CD14-positive monocyte (primary cell): ENCODE results near the gene NDUFS6. TPM values are rescaled to one million over a fixed set of nuclear protein-coding genes. Genes with fewer than 3 reads are reported as not detected.

Experiments
- DNase-seq, 3 donors: peaks; one replicate each; pipeline ENCODE4 v3.0.0-alpha.2; 2011 to 2022
- H2AFZ ChIP-seq: 2 replicates; pipeline ENCODE4 v1.6.0; 2012; ENCODE audit warnings: mild to moderate bottlenecking, low read depth, low read length, inconsistent platforms; ENCODE audit not compliant: insufficient read depth, poor library complexity, severe bottlenecking
- H3K27ac ChIP-seq, 2 donors: 1 replicate in 1 of 2; 2 replicates in 1 of 2; pipeline ENCODE4 v1.5.1; 2012 to 2013; ENCODE audit warnings: low read length in 2 of 2, control low read depth in 1 of 2, inconsistent platforms in 1 of 2, low read depth in 1 of 2, mild to moderate bottlenecking in 1 of 2
- H3K27me3 ChIP-seq, 2 donors: one replicate each; pipeline versions ENCODE4 v1.6.0 to v1.6.1; 2011 to 2013; ENCODE audit warnings: low read length in 2 of 2; ENCODE audit not compliant: control insufficient read depth in 2 of 2, insufficient read depth in 2 of 2
- H3K36me3 ChIP-seq, 2 donors: replicated peaks in 1 of 2; 1 replicate in 1 of 2; 2 replicates in 1 of 2; pipeline versions ENCODE4 v1.5.1 to v1.6.1; 2012 to 2013; ENCODE audit warnings: low read length in 2 of 2, control low read depth in 1 of 2, inconsistent platforms in 1 of 2, mild to moderate bottlenecking in 1 of 2; ENCODE audit not compliant: insufficient read depth in 2 of 2, control insufficient read depth in 1 of 2
- H3K4me1 ChIP-seq, 2 donors: 1 replicate in 1 of 2; 2 replicates in 1 of 2; pipeline versions ENCODE4 v1.5.1 to v1.6.1; 2012 to 2013; ENCODE audit warnings: low read length in 2 of 2, control low read depth in 1 of 2, inconsistent platforms in 1 of 2, mild to moderate bottlenecking in 1 of 2, moderate library complexity in 1 of 2; ENCODE audit not compliant: insufficient read depth in 2 of 2, control insufficient read depth in 1 of 2
- H3K4me2 ChIP-seq: replicated peaks from 2 replicates; pipeline ENCODE3; 2012; ENCODE audit warnings: low read length, moderate library complexity, mild to moderate bottlenecking; ENCODE audit not compliant: poor library complexity, severe bottlenecking; ENCODE audit errors: extremely low read depth
- H3K4me3 ChIP-seq, 3 experiments: fragments of 200-600 bp in 1 of 3; sonication (generic) in 1 of 3; replicated peaks in 1 of 3; 1 replicate in 2 of 3; 2 replicates in 1 of 3; pipeline ENCODE4 v1.5.1; 2011 to 2013; ENCODE audit warnings: low read length in 3 of 3, mild to moderate bottlenecking in 3 of 3, control low read depth in 2 of 3, low read depth in 2 of 3, inconsistent platforms in 1 of 3, moderate library complexity in 1 of 3
- H3K79me2 ChIP-seq: 2 replicates; pipeline ENCODE4 v1.6.0; 2012; ENCODE audit warnings: mild to moderate bottlenecking, control low read depth, inconsistent platforms, low read length, moderate library complexity; ENCODE audit not compliant: insufficient read depth
- H3K9ac ChIP-seq: 2 replicates; pipeline ENCODE4 v1.6.0; 2017; ENCODE audit warnings: low read length, mild to moderate bottlenecking; ENCODE audit not compliant: insufficient read depth, poor library complexity, severe bottlenecking
- H3K9me3 ChIP-seq, 2 donors: replicated peaks in 1 of 2; 1 replicate in 1 of 2; 2 replicates in 1 of 2; pipeline versions ENCODE4 v1.5.1 to v1.6.1; 2012 to 2013; ENCODE audit warnings: low read length in 2 of 2, control low read depth in 1 of 2; ENCODE audit not compliant: control insufficient read depth in 1 of 2, insufficient read depth in 1 of 2
- H4K20me1 ChIP-seq: 2 replicates; pipeline ENCODE4 v1.6.0; 2012; ENCODE audit warnings: mild to moderate bottlenecking, low read length, control low read depth, moderate library complexity; ENCODE audit not compliant: insufficient read depth
- H3K27ac Mint-ChIP-seq, 7 donors: one replicate each; pipeline ENCODE4 v1.8.0; 2020; ENCODE audit warnings: mild to moderate bottlenecking in 7 of 7, mixed read lengths in 7 of 7, moderate library complexity in 6 of 7, inconsistent platforms in 2 of 7
- H3K27me3 Mint-ChIP-seq, 3 donors: one replicate each; pipeline ENCODE4 v1.8.0; 2021 to 2022; ENCODE audit warnings: low read depth in 3 of 3, mild to moderate bottlenecking in 3 of 3, mixed read lengths in 3 of 3, moderate library complexity in 3 of 3, inconsistent platforms in 1 of 3
- H3K36me3 Mint-ChIP-seq, 2 donors: one replicate each; pipeline ENCODE4 v1.8.0; 2020; ENCODE audit warnings: mixed read lengths in 2 of 2, inconsistent platforms in 1 of 2, mild to moderate bottlenecking in 1 of 2
- H3K4me1 Mint-ChIP-seq: one replicate; pipeline ENCODE4 v1.8.0; 2020; ENCODE audit warnings: mild to moderate bottlenecking, mixed read lengths
- H3K4me3 Mint-ChIP-seq, 2 donors: one replicate each; pipeline ENCODE4 v1.8.0; 2020; ENCODE audit warnings: mild to moderate bottlenecking in 2 of 2, mixed read lengths in 2 of 2, moderate library complexity in 1 of 2
- H3K9me3 Mint-ChIP-seq, 7 donors: one replicate each; pipeline ENCODE4 v1.8.0; 2020 to 2022; ENCODE audit warnings: mixed read lengths in 7 of 7, mild to moderate bottlenecking in 6 of 7, moderate library complexity in 6 of 7, inconsistent platforms in 2 of 7
- CTCF ChIP-seq: fragments of 200-600 bp; IDR thresholded peaks from one replicate; pipeline ENCODE4 v1.8.0; 2022; ENCODE audit warnings: antibody characterized with exemption, mild to moderate bottlenecking
- WGBS: methylation state at CpG from one replicate; pipeline ENCODE4 v1.1.5; 2013; ENCODE audit warnings: missing lambda C conversion rate; ENCODE audit not compliant: insufficient coverage; 5-methylcytosine and 5-hydroxymethylcytosine counted together
- intact Hi-C, 2 donors: fragments of 100-400 bp; cut with micrococcal nuclease; formaldehyde crosslinking; loops; one replicate each; pipeline versions ENCODE4 v1.15.0 to v1.15.1; 2023
- polyA plus RNA-seq, 3 donors: library from polyadenylated mRNA; depleted of rRNA in 1 of 3; unstranded in 2 of 3; stranded (reverse) in 1 of 3; fragments of 300-500 nt in 2 of 3; fragments of >200 nt in 1 of 3; fragmentation: Illumina TruSeq in 2 of 3; gene quantifications; 1 replicate in 2 of 3; 2 replicates in 1 of 3; pipeline ENCODE4 v1.2.3, GENCODE V29; 2012 to 2021

The NDUFS6 gene
- polyA plus RNA-seq, 3 donors = 20.5 to 62.3 (median 62.2) TPM

- peak overlapping the region; percentile 95 to 100 for H3K4me3 Mint-ChIP-seq
- peak; percentile 4 to 17 (median 16) for DNase-seq
- H3K36me3 Mint-ChIP-seq = peaks cover 52 to 54% of the 10 kb centered on the region in 2 donors
Measured at GRCh38 chr5:1800472-1801221, 560 bp upstream of the NDUFS6 start.

GRCh38 chr5:1801967-1802295 lies 724 bp downstream of the NDUFS6 start:
- WGBS = 20% methylated on average over 1 of the region's 7 CpGs
- H3K36me3 ChIP-seq = peaks cover 53 to 61% of the 10 kb centered on the region in 2 donors
- no peak for TF ChIP-seq CTCF
- Mint-ChIP-seq H3K9me3 (no peaks in the 10 kb centered on the region), H3K27me3 (no peaks in the 10 kb centered on the region), H3K27ac (peak overlapping the region; percentile 80 to 98 (median 83)), H3K4me3 (peak overlapping the region; percentile 78 to 95), H3K36me3 (peaks cover 54 to 59% of the 10 kb centered on the region in 2 donors), H3K4me1 (peaks cover 38% of the 10 kb centered on the region)
- H3K9me3 ChIP-seq = no peaks in the 10 kb centered on the region
- peak overlapping the region; percentile 90 for H3K9ac ChIP-seq
- H3K4me2 ChIP-seq = peak overlapping the region; percentile 82
- peaks cover 18 to 33% of the 10 kb centered on the region in 2 donors for H3K4me1 ChIP-seq
- intact Hi-C loops = loop anchor here (10.0 kb wide), 2 partner anchors 907 to 917 kb away; partner anchors contain the start of genes BRD9 (in 1 of the 2) and TRIP13 (in 1 of the 2)
- no peak for DNase-seq
- H3K27ac ChIP-seq = peak overlapping the region; percentile 60 to 91
- no peaks in the 10 kb centered on the region for H3K27me3 ChIP-seq
- peak overlapping the region; percentile 61 to 90 (median 82) for H3K4me3 ChIP-seq
- H4K20me1 ChIP-seq = peaks cover 27% of the 10 kb centered on the region
- peak overlapping the region; percentile 83 for H2AFZ ChIP-seq
- H3K79me2 ChIP-seq = peaks cover 75% of the 10 kb centered on the region

More at GRCh38 chr5:1800472-1801221, 560 bp upstream of the NDUFS6 start:
- Mint-ChIP-seq H3K27me3 (peaks cover 0 to 2% (median 0%) of the 10 kb centered on the region in 3 donors), H3K4me1 (peaks cover 40% of the 10 kb centered on the region), H3K9me3 (no peaks in the 10 kb centered on the region), H3K27ac (peak overlapping the region; percentile 95 to 98 (median 98))
- Histone ChIP-seq H3K9ac (peak overlapping the region; percentile 90), H3K79me2 (peaks cover 62% of the 10 kb centered on the region), H3K9me3 (no peaks in the 10 kb centered on the region), H3K4me1 (peaks cover 18 to 33% of the 10 kb centered on the region in 2 donors), H3K27ac (peak overlapping the region; percentile 60 to 91), H4K20me1 (peaks cover 15% of the 10 kb centered on the region), H3K27me3 (no peaks in the 10 kb centered on the region), H3K36me3 (peaks cover 42 to 57% of the 10 kb centered on the region in 2 donors), H3K4me3 (peak overlapping the region; percentile 61 to 90 (median 82)), H2AFZ (peak overlapping the region; percentile 83), H3K4me2 (peak overlapping the region; percentile 82)
- intact Hi-C loops = loop anchor here (10.0 kb wide), 2 partner anchors 906 to 916 kb away; partner anchors contain the start of genes BRD9 (in 1 of the 2) and TRIP13 (in 1 of the 2)
- 2% methylated on average over 16 of the region's 28 CpGs for WGBS
- no peak for TF ChIP-seq CTCF
